Colonic mucosa (tissue), 4 donors: ENCODE results near the gene USP25. TPM values are rescaled to one million over a fixed set of nuclear protein-coding genes. Genes with fewer than 3 reads are reported as not detected.

Experiments used
- DNase-seq: peaks from one replicate; pipeline ENCODE4 v3.0.0-alpha.2; 2020
- H3K27ac ChIP-seq: fragments of 200-600 bp; one replicate; pipeline ENCODE4 v1.8.0; 2021
- H3K27me3 ChIP-seq: fragments of 200-600 bp; one replicate; pipeline ENCODE4 v1.8.0; 2021
- H3K36me3 ChIP-seq: fragments of 200-600 bp; one replicate; pipeline ENCODE4 v1.8.0; 2021
- H3K4me1 ChIP-seq: fragments of 200-600 bp; one replicate; pipeline ENCODE4 v1.8.0; 2021; ENCODE audit warnings: mild to moderate bottlenecking
- H3K4me3 ChIP-seq: fragments of 200-600 bp; one replicate; pipeline ENCODE4 v1.8.0; 2021
- H3K9ac ChIP-seq, 2 donors: one replicate each; pipeline ENCODE4 v1.7.0; 2013; ENCODE audit warnings: control low read depth in 2 of 2, low read depth in 2 of 2, low read length in 2 of 2
- H3K9me3 ChIP-seq: fragments of 200-600 bp; one replicate; pipeline ENCODE4 v1.8.0; 2021
- intact Hi-C: fragments of 100-400 bp; cut with DNase I; formaldehyde crosslinking; loops from one replicate; pipeline ENCODE4 v1.14.1; 2022
- total RNA-seq, 2 donors: library from RNA; stranded (reverse); fragmentation: NEBNext Ultra II Directional in 1 of 2; extraction: Animal tissue kit (Norgen Biotek cat#: 25700) in 1 of 2; gene quantifications; one replicate each; pipeline ENCODE4 v1.2.1, GENCODE V29; 2021
- TF ChIP-seq, protein P1 (sequence below): fragments of 200-600 bp; IDR thresholded peaks from one replicate; pipeline ENCODE4 v1.8.0; 2022; ENCODE audit warnings: antibody characterized with exemption, mild to moderate bottlenecking
- donor health status: healthy.
- donor health status: DM: no; HTN: no; CAD: no.
- donor health status: DM: no; HTN: no; CAD: no.

The USP25 gene
- total RNA-seq, 2 donors from 2014 or later: 30.5 to 46.7 TPM

DNA sequence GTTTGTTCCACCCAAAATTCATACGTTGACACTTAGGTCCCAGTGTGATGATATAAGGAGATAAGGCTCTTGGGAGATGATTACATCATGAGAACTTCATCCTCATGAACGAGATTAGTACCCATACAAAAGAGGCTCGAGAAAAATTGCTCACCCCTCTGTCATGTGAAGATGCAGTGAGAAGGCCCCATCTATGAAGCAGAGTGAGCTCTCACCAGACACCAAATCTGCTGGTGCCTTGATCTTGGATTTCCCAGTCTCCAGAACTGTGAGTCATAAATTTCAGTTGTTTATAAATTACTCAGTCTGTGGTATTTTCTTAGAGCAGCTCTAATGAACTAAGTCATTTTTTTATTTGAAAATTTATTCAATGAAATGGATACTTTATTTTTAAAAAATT, 42.6 kb upstream of the USP25 start:
- no peaks in the 10 kb centered on the region for H3K4me1 ChIP-seq
- intact Hi-C loops: no loop called here
- no peak overlapping the region for H3K27ac ChIP-seq
- no peak overlapping the region for H3K9ac ChIP-seq
- H3K27me3 ChIP-seq: no peaks in the 10 kb centered on the region
- DNase-seq: no peak
- no peaks in the 10 kb centered on the region for H3K36me3 ChIP-seq
- H3K9me3 ChIP-seq: no peaks in the 10 kb centered on the region
- H3K4me3 ChIP-seq: no peak overlapping the region
- TF ChIP-seq, protein P1, sequence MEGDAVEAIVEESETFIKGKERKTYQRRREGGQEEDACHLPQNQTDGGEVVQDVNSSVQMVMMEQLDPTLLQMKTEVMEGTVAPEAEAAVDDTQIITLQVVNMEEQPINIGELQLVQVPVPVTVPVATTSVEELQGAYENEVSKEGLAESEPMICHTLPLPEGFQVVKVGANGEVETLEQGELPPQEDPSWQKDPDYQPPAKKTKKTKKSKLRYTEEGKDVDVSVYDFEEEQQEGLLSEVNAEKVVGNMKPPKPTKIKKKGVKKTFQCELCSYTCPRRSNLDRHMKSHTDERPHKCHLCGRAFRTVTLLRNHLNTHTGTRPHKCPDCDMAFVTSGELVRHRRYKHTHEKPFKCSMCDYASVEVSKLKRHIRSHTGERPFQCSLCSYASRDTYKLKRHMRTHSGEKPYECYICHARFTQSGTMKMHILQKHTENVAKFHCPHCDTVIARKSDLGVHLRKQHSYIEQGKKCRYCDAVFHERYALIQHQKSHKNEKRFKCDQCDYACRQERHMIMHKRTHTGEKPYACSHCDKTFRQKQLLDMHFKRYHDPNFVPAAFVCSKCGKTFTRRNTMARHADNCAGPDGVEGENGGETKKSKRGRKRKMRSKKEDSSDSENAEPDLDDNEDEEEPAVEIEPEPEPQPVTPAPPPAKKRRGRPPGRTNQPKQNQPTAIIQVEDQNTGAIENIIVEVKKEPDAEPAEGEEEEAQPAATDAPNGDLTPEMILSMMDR: no peak

DNA sequence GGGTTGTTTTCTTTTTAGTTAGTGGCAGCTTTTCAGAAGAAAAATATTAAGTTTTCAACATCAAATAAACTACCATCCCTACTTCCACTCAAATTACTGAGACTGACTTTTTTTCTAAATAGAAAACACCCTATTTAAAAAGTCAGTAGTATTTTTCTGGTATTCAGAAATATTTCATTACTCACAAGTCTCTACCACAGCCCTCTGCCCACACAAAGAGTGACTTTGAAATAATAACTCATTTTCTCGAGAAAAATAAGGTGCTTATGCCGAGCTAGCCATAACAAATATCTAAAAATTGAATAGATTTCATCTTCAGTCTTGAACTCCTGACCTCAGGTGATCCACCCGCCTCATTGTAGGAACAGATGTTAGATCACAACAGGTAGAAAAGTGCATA, 41.8 kb upstream of the USP25 start:
- Histone ChIP-seq H3K27ac (no peak overlapping the region), H3K36me3 (no peaks in the 10 kb centered on the region), H3K4me3 (no peak overlapping the region), H3K27me3 (no peaks in the 10 kb centered on the region), H3K4me1 (no peaks in the 10 kb centered on the region), H3K9ac (no peak overlapping the region), H3K9me3 (no peaks in the 10 kb centered on the region)
- intact Hi-C loops: no loop called here
- TF ChIP-seq, protein P1: no peak
- no peak for DNase-seq

DNA sequence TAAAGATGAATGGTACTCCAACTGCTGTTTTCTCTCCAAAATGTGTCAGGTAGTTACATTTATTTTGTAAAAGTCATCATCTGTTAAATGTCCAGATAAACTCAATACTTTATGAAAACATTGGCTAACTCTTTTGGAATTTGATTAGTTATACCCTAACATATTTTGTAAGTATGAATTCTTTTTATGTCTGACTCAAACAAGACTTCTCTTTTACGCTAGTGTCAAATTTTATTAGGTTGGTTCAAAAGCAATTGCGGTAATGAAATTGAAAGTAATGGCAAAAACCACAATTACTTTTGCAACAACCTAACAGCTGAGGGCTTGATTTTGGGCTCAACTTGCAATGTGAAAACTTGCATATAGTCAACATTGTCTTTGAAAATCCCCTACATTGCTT, 41.0 kb upstream of the USP25 start:
- intact Hi-C loops: no loop called here
- no peaks in the 10 kb centered on the region for H3K4me1 ChIP-seq
- no peak for DNase-seq
- H3K9me3 ChIP-seq: no peaks in the 10 kb centered on the region
- no peaks in the 10 kb centered on the region for H3K36me3 ChIP-seq
- H3K27ac ChIP-seq: no peak overlapping the region
- H3K9ac ChIP-seq: no peak overlapping the region
- H3K27me3 ChIP-seq: no peaks in the 10 kb centered on the region
- H3K4me3 ChIP-seq: no peak overlapping the region
- TF ChIP-seq, protein P1: no peak

DNA sequence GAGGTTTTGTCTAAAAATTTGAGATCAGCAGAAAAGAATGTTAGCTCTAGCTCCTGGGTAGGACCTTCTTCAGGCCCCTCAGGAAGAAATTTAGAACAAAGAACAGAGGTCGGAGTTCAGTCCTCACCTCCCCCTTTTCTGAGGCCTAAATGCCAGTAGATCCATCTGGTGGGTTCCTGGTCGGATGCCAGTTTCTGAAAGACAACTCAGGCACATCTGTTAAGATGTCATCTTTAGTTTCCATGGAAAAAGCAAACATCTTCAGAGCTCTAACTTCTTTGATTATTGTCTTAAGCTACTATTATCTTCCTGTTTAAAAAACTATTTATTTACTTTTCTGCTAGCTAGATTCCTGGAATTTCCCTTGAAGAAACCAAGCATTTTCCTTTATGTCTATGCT, 37.1 kb upstream of the USP25 start:
- no peaks in the 10 kb centered on the region for H3K4me1 ChIP-seq
- H3K9me3 ChIP-seq: no peaks in the 10 kb centered on the region
- intact Hi-C loops: no loop called here
- TF ChIP-seq, protein P1: no peak
- no peak overlapping the region for H3K9ac ChIP-seq
- H3K36me3 ChIP-seq: no peaks in the 10 kb centered on the region
- H3K27me3 ChIP-seq: no peaks in the 10 kb centered on the region
- no peak for DNase-seq
- H3K4me3 ChIP-seq: no peak overlapping the region
- H3K27ac ChIP-seq: no peak overlapping the region

DNA sequence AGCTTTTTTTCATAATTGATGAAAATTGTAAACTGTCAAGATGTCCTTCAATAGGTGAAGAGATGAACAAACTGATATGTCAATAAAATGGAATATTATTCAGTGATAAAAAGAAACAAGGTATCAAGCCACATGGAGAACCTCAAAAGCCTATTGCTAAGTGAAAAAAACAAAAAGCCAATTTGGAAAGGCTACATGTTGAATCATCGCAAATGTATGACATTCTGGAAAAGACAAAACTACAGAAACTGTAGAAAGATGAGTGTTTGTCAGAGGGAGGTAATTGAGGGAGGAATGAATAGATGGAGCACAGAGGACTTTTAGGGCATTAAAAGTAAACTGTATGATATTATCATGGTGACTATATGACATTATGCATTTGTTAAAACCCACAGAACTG, 34.5 kb upstream of the USP25 start:
- no peak overlapping the region for H3K27ac ChIP-seq
- TF ChIP-seq, protein P1: no peak
- intact Hi-C loops: no loop called here
- no peak overlapping the region for H3K9ac ChIP-seq
- H3K9me3 ChIP-seq: no peaks in the 10 kb centered on the region
- H3K36me3 ChIP-seq: no peaks in the 10 kb centered on the region
- DNase-seq: no peak
- no peaks in the 10 kb centered on the region for H3K27me3 ChIP-seq
- no peaks in the 10 kb centered on the region for H3K4me1 ChIP-seq
- H3K4me3 ChIP-seq: no peak overlapping the region

DNA sequence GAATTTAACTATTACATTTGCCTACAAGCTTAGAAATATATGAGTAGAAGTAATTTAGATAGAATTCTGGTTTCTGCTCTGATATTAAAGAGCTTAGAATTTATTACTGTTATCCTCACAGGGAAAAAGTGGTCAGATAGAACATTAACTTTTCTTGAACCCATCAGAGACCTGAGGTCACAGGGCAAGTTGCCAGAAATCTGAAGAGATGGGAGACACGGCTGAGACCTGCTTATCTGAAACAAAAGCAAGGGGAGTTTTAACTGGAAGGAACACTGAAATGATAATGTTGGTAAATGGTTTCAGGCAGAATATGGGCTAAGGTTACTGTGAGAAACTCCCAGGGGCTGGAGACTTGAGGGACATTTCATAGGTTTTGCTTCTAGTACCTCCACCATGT, 28.0 kb upstream of the USP25 start:
- no peaks in the 10 kb centered on the region for H3K27me3 ChIP-seq
- intact Hi-C loops: no loop called here
- no peak overlapping the region for H3K9ac ChIP-seq
- H3K4me1 ChIP-seq: no peaks in the 10 kb centered on the region
- TF ChIP-seq, protein P1: no peak
- H3K4me3 ChIP-seq: no peak overlapping the region
- no peak overlapping the region for H3K27ac ChIP-seq
- H3K36me3 ChIP-seq: no peaks in the 10 kb centered on the region
- no peak for DNase-seq
- H3K9me3 ChIP-seq: no peaks in the 10 kb centered on the region
